Measurements from ENCODE around the gene HLF. TPM values are rescaled to one million over a fixed set of nuclear protein-coding genes. Genes with fewer than 3 reads are reported as not detected.

Gene HLF
- total and polyA plus RNA-seq, 2 of the 4 experiments (the other 2 are of a cell fraction) = 0.18 TPM; not detected in 1

DNA sequence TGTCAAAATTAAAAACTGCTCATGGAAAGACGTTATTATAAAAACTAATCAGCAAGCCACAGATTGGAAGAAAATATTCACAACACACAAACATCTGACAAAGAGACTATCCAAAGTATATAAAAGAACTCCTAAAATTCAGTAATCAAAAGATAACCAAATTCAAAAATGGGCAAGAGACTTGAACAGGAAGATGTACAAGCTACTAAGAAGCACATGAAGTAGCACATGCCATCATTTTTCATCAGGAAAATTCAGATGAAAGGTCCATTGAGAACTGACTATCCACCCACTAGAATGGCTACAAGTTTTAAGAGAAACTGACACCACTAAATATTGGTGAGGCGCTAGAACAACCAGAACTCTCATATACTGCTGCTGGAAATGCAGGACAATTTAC lies 3.4 kb upstream of the HLF start:
- Histone ChIP-seq H2AFZ (replicated peaks; ENCODE audit: low read length, poor library complexity) (no peak overlapping the region), H2AK9ac (replicated peaks; ENCODE audit: low read depth, low read length, poor library complexity) (no peak overlapping the region), H3K14ac (replicated peaks; ENCODE audit: low read depth, low read length) (no peak overlapping the region), H4K91ac (ENCODE audit: insufficient read depth, low read depth, low read length) (no peak overlapping the region), H4K20me1 (ENCODE audit: insufficient read depth, low read length) (no peaks in the 10 kb centered on the region), H3K9me1 (ENCODE audit: insufficient read depth, low read length) (no peaks in the 10 kb centered on the region), H3K27me3 (ENCODE audit: control insufficient read depth, insufficient read depth, low read length) (peaks cover 35% of the 10 kb centered on the region), H2BK15ac (ENCODE audit: low read depth, low read length) (no peak overlapping the region), H3K4me2 (ENCODE audit: low read depth, low read length) (no peak overlapping the region), H4K5ac (ENCODE audit: low read depth, low read length) (no peak overlapping the region), H2BK5ac (ENCODE audit: low read depth, low read length, poor library complexity, severe bottlenecking) (no peak overlapping the region), H3K9me3 (ENCODE audit: control insufficient read depth, insufficient read depth, low read length) (no peaks in the 10 kb centered on the region), H2BK120ac (ENCODE audit: low read depth, low read length) (no peak overlapping the region), H3K79me1 (ENCODE audit: low read depth in 1 of 2, low read length in 2 of 2) (no peaks in the 10 kb centered on the region), H4K8ac (ENCODE audit: low read depth in 2 of 2, low read length in 2 of 2) (no peak overlapping the region), H3K4me3 (ENCODE audit: insufficient read depth, low read depth, low read length) (no peak overlapping the region), H2BK20ac (ENCODE audit: low read depth, low read length) (no peak overlapping the region), H3K23ac (ENCODE audit: low read depth, low read length) (no peak overlapping the region), H3K56ac (ENCODE audit: extremely low read depth, insufficient read depth, low read length) (no peak overlapping the region), H3K36me3 (ENCODE audit: control insufficient read depth, insufficient read depth, low read length) (no peaks in the 10 kb centered on the region), H3K9ac (ENCODE audit: low read depth, low read length) (no peak overlapping the region), H3K18ac (ENCODE audit: low read depth, low read length) (no peak overlapping the region), H3K4me1 (ENCODE audit: control insufficient read depth, insufficient read depth, low read length) (0 out of 2 replicates have a peak, but pooled peaks cover 3% of the 10 kb centered on the region), H3K27ac (ENCODE audit: insufficient read depth, low read length) (no peak overlapping the region), H2AK5ac (ENCODE audit: low read depth, low read length) (no peak overlapping the region), H3K4ac (ENCODE audit: low read depth, low read length) (no peak overlapping the region)
- BruUV-seq (replicated peaks) = no TSS peak
- DNase-seq (no peak), ATAC-seq (ENCODE audit: low read depth) (no peak)
- in situ Hi-C loops (cut with MboI; ENCODE audit: low sequenced_read_pairs) (no loop called here), intact Hi-C loops (cut with micrococcal nuclease) (no loop called here), dilution Hi-C loops (cut with HindIII; ENCODE audit: low sequenced_read_pairs, unreplicated experiment) (no loop called here)
- no CpG with 5 or more reads among the region's 2 CpGs for WGBS, 2 experiments (ENCODE audit: extremely low coverage in 2 of 2, insufficient read length in 1 of 2)
- CTCF ChIA-PET = no interaction called here
- TF ChIP-seq RCOR1 (IDR thresholded peaks at IDR 0.05; ENCODE audit: insufficient replicate concordance, low read length) (no peak), BHLHE40 (IDR thresholded peaks at IDR 0.05; ENCODE audit: low read depth, low read length) (no peak), RAD21 (IDR thresholded peaks at IDR 0.05; ENCODE audit: low read length) (no peak), SMC3 (IDR thresholded peaks at IDR 0.05; ENCODE audit: low read depth, low read length) (no peak), MAZ (IDR thresholded peaks at IDR 0.05; ENCODE audit: borderline replicate concordance, low read depth, low read length) (no peak)
- TF ChIP-seq, protein P1, sequence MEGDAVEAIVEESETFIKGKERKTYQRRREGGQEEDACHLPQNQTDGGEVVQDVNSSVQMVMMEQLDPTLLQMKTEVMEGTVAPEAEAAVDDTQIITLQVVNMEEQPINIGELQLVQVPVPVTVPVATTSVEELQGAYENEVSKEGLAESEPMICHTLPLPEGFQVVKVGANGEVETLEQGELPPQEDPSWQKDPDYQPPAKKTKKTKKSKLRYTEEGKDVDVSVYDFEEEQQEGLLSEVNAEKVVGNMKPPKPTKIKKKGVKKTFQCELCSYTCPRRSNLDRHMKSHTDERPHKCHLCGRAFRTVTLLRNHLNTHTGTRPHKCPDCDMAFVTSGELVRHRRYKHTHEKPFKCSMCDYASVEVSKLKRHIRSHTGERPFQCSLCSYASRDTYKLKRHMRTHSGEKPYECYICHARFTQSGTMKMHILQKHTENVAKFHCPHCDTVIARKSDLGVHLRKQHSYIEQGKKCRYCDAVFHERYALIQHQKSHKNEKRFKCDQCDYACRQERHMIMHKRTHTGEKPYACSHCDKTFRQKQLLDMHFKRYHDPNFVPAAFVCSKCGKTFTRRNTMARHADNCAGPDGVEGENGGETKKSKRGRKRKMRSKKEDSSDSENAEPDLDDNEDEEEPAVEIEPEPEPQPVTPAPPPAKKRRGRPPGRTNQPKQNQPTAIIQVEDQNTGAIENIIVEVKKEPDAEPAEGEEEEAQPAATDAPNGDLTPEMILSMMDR (conservative IDR thresholded peaks at IDR 0.05; ENCODE audit: low read depth, low read length) = no peak
- POLR2A ChIA-PET (ENCODE audit: unreplicated experiment) = no interaction called here

Data from IMR-90 (cell line).